OCI-LY1 (cell line): ENCODE data around the gene KCNIP2.

Source experiments
- H2AFZ ChIP-seq: fragments of 200-600 bp; sonication (generic), shearing (Covaris generic); 2 replicates; pipeline ENCODE4 v1.6.0; 2014; ENCODE audit warnings: antibody characterized with exemption, mild to moderate bottlenecking, low read length
- H3F3A ChIP-seq: fragments of 200-600 bp; sonication (generic), shearing (Covaris generic); 2 replicates; pipeline ENCODE4 v1.6.0; 2014; ENCODE audit warnings: mild to moderate bottlenecking, antibody characterized with exemption, low read length, moderate library complexity; ENCODE audit not compliant: insufficient read depth
- H3K27ac ChIP-seq: fragments of 200-600 bp; sonication (generic); 2 replicates; pipeline ENCODE4 v1.5.1; 2014; ENCODE audit warnings: low read length, mixed run types, mild to moderate bottlenecking, low read depth; ENCODE audit not compliant: poor library complexity, severe bottlenecking
- H3K27me3 ChIP-seq: fragments of 200-600 bp; sonication (generic); 2 replicates; pipeline ENCODE4 v1.6.0; 2014; ENCODE audit warnings: antibody characterized with exemption, mild to moderate bottlenecking, low read length, moderate library complexity; ENCODE audit not compliant: insufficient read depth
- H3K36me3 ChIP-seq: fragments of 200-600 bp; sonication (generic); 2 replicates; pipeline ENCODE4 v1.6.1; 2014; ENCODE audit warnings: mild to moderate bottlenecking, antibody characterized with exemption, low read length, moderate library complexity, mixed read lengths; ENCODE audit not compliant: insufficient read depth
- H3K4me1 ChIP-seq: fragments of 200-600 bp; sonication (generic); 2 replicates; pipeline ENCODE4 v1.5.1; 2014; ENCODE audit warnings: mild to moderate bottlenecking, low read length, moderate library complexity; ENCODE audit not compliant: insufficient read depth, severe bottlenecking
- H3K4me2 ChIP-seq: fragments of 200-600 bp; sonication (generic), shearing (Covaris generic); 2 replicates; pipeline ENCODE4 v1.6.1; 2014; ENCODE audit warnings: low read length
- H3K4me3 ChIP-seq: fragments of 200-600 bp; sonication (generic); 2 replicates; pipeline ENCODE4 v1.5.1; 2014; ENCODE audit warnings: low read length, low read depth, mild to moderate bottlenecking, mixed read lengths; ENCODE audit not compliant: poor library complexity, severe bottlenecking
- H3K79me2 ChIP-seq: fragments of 200-600 bp; shearing (Covaris generic); 2 replicates; pipeline ENCODE4 v1.6.1; 2016; ENCODE audit warnings: mixed run types, low read length, mixed read lengths; ENCODE audit not compliant: insufficient read depth
- H3K9ac ChIP-seq: fragments of 200-600 bp; sonication (generic), shearing (Covaris generic); 2 replicates; pipeline ENCODE4 v1.6.1; 2014; ENCODE audit warnings: mild to moderate bottlenecking, low read length, mixed read lengths
- H3K9me2 ChIP-seq: fragments of 200-600 bp; sonication (generic), shearing (Covaris generic); 2 replicates; pipeline ENCODE4 v1.6.1; 2014; ENCODE audit warnings: low read depth, mild to moderate bottlenecking, low read length, mixed read lengths
- H3K9me3 ChIP-seq: fragments of 200-600 bp; shearing (Covaris generic); 2 replicates; pipeline ENCODE4 v1.6.1; 2014; ENCODE audit warnings: low read length, mixed read lengths
- H4K20me1 ChIP-seq: fragments of 200-600 bp; sonication (generic), shearing (Covaris generic); 2 replicates; pipeline ENCODE4 v1.6.0; 2016; ENCODE audit warnings: mild to moderate bottlenecking, low read length; ENCODE audit not compliant: insufficient read depth
- CTCF ChIP-seq: fragments of 200-600 bp; sonication (generic), shearing (Covaris generic); IDR thresholded peaks from 2 replicates; pipeline ENCODE4 v1.5.1; 2017; ENCODE audit warnings: mild to moderate bottlenecking, antibody characterized with exemption, low read length, moderate library complexity, mixed read lengths
- EZH2 ChIP-seq: fragments of 200-600 bp; sonication (generic), shearing (Covaris generic); IDR thresholded peaks from 2 replicates; pipeline ENCODE4 v1.8.0; 2017; ENCODE audit warnings: borderline replicate concordance, mixed run types, mild to moderate bottlenecking, antibody characterized with exemption, low read length, moderate library complexity, mixed read lengths

Gene KCNIP2

GRCh38 chr10:101818872-101819633, 24.5 kb downstream of the KCNIP2 start:
- Histone ChIP-seq H3K9ac (peak overlapping the region; percentile 71), H3K9me2 (no peaks in the 10 kb centered on the region), H3K4me2 (peak overlapping the region; percentile 85), H3K79me2 (peaks cover 29% of the 10 kb centered on the region), H3K36me3 (no peaks in the 10 kb centered on the region), H3K4me1 (peaks cover 27% of the 10 kb centered on the region), H3K4me3 (peak overlapping the region; percentile 97), H3K9me3 (no peaks in the 10 kb centered on the region), H4K20me1 (no peaks in the 10 kb centered on the region), H3K27ac (peak overlapping the region; percentile 44), H3F3A (no peaks in the 10 kb centered on the region), H3K27me3 (no peaks in the 10 kb centered on the region), H2AFZ (no peak overlapping the region)
- TF ChIP-seq CTCF = no peak
- no peak for TF ChIP-seq EZH2

- Histone ChIP-seq H3K9me2 (no peaks in the 10 kb centered on the region), H3K27ac (peak within 1 kb of the TSS; percentile 74), H3K36me3 (no peaks in the 10 kb centered on the region; the same call in 1 of the 2 replicates), H3K4me1 (peaks cover 30% of the 10 kb centered on the region), H3K4me2 (peak within 1 kb of the TSS; percentile 98), H3K27me3 (no peaks in the 10 kb centered on the region), H3K9ac (peak within 1 kb of the TSS; percentile 94), H4K20me1 (no peaks in the 10 kb centered on the region), H2AFZ (no peak within 1 kb of the TSS), H3K79me2 (peaks cover 36% of the 10 kb centered on the region), H3F3A (no peaks in the 10 kb centered on the region), H3K4me3 (peak within 1 kb of the TSS; percentile 97), H3K9me3 (no peaks in the 10 kb centered on the region)
- TF ChIP-seq EZH2 = no peak
Measured at GRCh38 chr10:101818119-101818871, 25.3 kb downstream of the KCNIP2 start, which contains the start of gene OGA. TSS of gene OGA (minus strand) at chr10:101818444. CDS start at chr10:101818022, 422 bp downstream.

DNA sequence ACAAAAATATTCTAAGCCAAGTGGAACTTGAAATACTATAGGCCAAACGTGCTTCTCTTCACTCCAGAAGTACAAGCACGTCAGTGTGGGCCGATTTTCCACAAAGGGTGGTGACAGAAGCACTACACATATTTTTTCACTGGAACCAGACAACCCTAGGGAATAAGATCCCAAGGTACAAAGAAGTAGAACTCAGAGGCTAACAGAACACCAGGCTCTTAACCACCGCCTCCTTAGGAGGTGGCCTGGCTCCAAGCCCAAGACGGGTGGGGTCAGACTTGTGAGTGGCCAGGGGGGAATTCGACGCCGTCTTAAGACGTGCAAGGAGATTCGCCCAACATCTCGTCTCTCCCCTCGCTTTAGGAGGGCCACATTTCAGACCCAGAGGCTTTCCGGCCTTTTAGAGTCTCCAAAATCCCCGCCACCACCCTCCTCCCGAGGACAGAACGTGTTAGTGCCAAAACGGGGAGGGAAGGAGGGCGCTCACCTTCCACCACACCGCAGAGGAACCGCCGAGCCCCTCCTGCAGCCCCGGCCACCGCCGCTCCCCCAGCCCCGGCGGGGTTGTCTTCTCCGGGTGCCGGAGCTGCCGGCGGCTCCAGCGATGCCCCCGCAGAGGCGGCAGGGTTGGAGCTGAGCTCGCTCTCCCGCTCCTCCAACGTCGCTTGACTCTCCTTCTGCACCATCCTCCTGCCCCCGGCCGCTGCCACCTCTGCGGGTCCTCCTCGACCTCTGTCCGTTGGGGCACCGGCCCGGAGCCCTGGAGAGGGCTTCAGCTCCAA, 26.1 kb downstream of the KCNIP2 start:
- Histone ChIP-seq H4K20me1 (no peaks in the 10 kb centered on the region), H2AFZ (no peak overlapping the region), H3K9me3 (no peaks in the 10 kb centered on the region), H3K4me1 (peaks cover 30% of the 10 kb centered on the region), H3K4me3 (peak overlapping the region; percentile 97), H3K27ac (peak overlapping the region; percentile 74), H3K79me2 (peaks cover 39% of the 10 kb centered on the region), H3K36me3 (no peaks in the 10 kb centered on the region; the same call in 1 of the 2 replicates), H3K27me3 (no peaks in the 10 kb centered on the region), H3K9me2 (no peaks in the 10 kb centered on the region), H3K4me2 (peak overlapping the region; percentile 98), H3K9ac (peak overlapping the region; percentile 94), H3F3A (no peaks in the 10 kb centered on the region)
- no peak for TF ChIP-seq CTCF
- TF ChIP-seq EZH2 = no peak
